Skeletal muscle tissue (tissue), 4 donors: ENCODE data around the gene H6PD. TPM values are rescaled to one million over a fixed set of nuclear protein-coding genes. Genes with fewer than 3 reads are reported as not detected.

Experiments
- H3K27ac ChIP-seq: one replicate; pipeline ENCODE4 v1.7.0; 2013; ENCODE audit warnings: mild to moderate bottlenecking, low read depth, low read length, inconsistent platforms
- H3K27me3 ChIP-seq, 3 donors: one replicate each; pipeline ENCODE4 v1.7.0; 2013; ENCODE audit warnings: low read length in 3 of 3; ENCODE audit not compliant: control insufficient read depth in 3 of 3, insufficient read depth in 3 of 3
- H3K36me3 ChIP-seq, 3 donors: one replicate each; pipeline ENCODE4 v1.7.0; 2013; ENCODE audit warnings: low read length in 3 of 3; ENCODE audit not compliant: control insufficient read depth in 3 of 3, insufficient read depth in 3 of 3
- H3K4me1 ChIP-seq, 3 donors: one replicate each; pipeline ENCODE4 v1.7.0; 2013; ENCODE audit warnings: low read length in 3 of 3, mild to moderate bottlenecking in 3 of 3; ENCODE audit not compliant: control insufficient read depth in 3 of 3, insufficient read depth in 3 of 3
- H3K4me3 ChIP-seq, 3 donors: one replicate each; pipeline ENCODE4 v1.7.0; 2013; ENCODE audit warnings: low read length in 3 of 3
- H3K9ac ChIP-seq, 3 donors: one replicate each; pipeline ENCODE4 v1.7.0; 2013; ENCODE audit warnings: low read length in 3 of 3, mild to moderate bottlenecking in 3 of 3, moderate library complexity in 2 of 3, low read depth in 1 of 3
- H3K9me3 ChIP-seq, 3 donors: one replicate each; pipeline ENCODE4 v1.7.0; 2013; ENCODE audit warnings: low read length in 3 of 3; ENCODE audit not compliant: control insufficient read depth in 3 of 3
- total RNA-seq: library from RNA; depleted of rRNA; stranded (reverse); fragments of >200 nt; gene quantifications from one replicate; pipeline ENCODE4 v1.2.3, GENCODE V29; 2014
- donor health status: Osteomylitis.

Gene H6PD
- total RNA-seq, 1 donor from 2014 or later: 24.5 TPM

DNA sequence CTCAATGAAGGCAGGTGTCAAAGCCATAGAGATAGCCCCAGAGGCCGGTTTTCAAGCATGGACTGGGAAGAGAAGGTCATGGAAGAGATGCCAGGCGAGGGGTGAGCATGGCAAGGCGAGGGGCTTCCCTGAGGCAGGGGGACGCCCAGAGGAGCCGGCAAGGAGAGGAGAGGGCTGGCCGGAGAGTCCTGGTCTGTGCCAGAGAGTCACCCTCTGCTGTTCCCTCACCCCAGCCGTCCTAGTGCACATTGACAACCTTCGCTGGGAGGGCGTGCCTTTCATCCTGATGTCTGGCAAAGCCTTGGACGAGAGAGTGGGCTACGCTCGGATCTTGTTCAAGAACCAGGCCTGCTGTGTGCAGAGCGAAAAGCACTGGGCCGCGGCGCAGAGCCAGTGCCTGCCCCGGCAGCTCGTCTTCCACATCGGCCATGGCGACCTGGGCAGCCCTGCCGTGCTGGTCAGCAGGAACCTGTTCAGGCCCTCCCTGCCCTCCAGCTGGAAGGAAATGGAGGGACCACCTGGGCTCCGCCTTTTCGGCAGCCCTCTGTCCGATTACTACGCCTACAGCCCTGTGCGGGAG lies 28.8 kb downstream of the H6PD start:
- Histone ChIP-seq H3K27me3 (no peaks in the 10 kb centered on the region), H3K36me3 (peaks cover 29 to 48% (median 40%) of the 10 kb centered on the region in 3 donors), H3K4me1 (peaks cover 24 to 74% (median 50%) of the 10 kb centered on the region in 3 donors), H3K9ac (peak overlapping the region in 1 of 3 donors; percentile 57), H3K4me3 (no peak overlapping the region), H3K27ac (peak overlapping the region; percentile 32), H3K9me3 (no peaks in the 10 kb centered on the region)

DNA sequence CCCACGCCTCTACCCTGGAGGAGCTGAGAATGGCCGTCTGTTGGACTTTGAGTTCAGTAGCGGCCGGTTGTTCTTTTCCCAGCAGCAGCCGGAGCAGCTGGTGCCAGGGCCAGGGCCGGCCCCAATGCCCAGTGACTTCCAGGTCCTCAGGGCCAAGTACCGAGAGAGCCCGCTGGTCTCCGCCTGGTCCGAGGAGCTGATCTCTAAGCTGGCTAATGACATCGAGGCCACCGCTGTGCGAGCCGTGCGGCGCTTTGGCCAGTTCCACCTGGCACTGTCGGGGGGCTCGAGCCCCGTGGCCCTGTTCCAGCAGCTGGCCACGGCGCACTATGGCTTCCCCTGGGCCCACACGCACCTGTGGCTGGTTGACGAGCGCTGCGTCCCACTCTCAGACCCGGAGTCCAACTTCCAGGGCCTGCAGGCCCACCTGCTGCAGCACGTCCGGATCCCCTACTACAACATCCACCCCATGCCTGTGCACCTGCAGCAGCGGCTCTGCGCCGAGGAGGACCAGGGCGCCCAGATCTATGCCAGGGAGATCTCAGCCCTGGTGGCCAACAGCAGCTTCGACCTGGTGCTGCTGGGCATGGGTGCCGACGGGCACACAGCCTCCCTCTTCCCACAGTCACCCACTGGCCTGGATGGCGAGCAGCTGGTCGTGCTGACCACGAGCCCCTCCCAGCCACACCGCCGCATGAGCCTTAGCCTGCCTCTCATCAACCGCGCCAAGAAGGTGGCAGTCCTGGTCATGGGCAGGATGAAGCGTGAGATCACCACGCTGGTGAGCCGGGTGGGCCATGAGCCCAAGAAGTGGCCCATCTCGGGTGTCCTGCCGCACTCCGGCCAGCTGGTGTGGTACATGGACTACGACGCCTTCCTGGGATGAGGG lies 29.7 kb downstream of the H6PD start:
- no peak overlapping the region for H3K4me3 ChIP-seq
- H3K27ac ChIP-seq: peak overlapping the region; percentile 32
- H3K36me3 ChIP-seq: peaks cover 25 to 52% (median 42%) of the 10 kb centered on the region in 3 donors
- H3K4me1 ChIP-seq: peaks cover 27 to 72% (median 53%) of the 10 kb centered on the region in 3 donors
- no peaks in the 10 kb centered on the region for H3K27me3 ChIP-seq
- no peaks in the 10 kb centered on the region for H3K9me3 ChIP-seq
- peak overlapping the region in 2 of 3 donors; percentile 3 to 57 for H3K9ac ChIP-seq

DNA sequence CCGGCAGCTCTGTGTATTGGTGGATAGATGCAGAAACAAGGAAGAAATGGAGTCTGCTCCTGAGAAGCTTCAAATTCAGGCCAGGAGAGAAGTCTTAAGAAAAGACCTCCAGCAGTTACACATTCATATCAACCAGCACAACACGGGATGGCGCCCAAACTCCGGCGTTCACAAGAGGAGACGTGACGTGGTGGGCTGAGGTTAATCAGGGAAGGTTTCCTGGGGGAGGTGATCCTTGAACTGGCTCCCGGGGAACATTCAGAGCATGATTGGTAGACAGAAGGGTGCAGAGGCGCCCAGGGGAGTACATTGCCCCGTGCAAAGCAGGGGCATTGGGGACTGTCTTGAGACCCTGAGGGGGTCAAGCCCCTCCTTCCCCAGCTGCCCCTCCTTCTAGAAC lies 30.5 kb downstream of the H6PD start:
- H3K27me3 ChIP-seq: no peaks in the 10 kb centered on the region
- H3K4me3 ChIP-seq: no peak overlapping the region
- H3K9ac ChIP-seq: peak overlapping the region in 1 of 3 donors; percentile 16
- H3K4me1 ChIP-seq: peaks cover 35 to 72% (median 53%) of the 10 kb centered on the region in 3 donors
- H3K9me3 ChIP-seq: no peaks in the 10 kb centered on the region
- peaks cover 25 to 56% (median 40%) of the 10 kb centered on the region in 3 donors for H3K36me3 ChIP-seq
- peak overlapping the region; percentile 3 for H3K27ac ChIP-seq

DNA sequence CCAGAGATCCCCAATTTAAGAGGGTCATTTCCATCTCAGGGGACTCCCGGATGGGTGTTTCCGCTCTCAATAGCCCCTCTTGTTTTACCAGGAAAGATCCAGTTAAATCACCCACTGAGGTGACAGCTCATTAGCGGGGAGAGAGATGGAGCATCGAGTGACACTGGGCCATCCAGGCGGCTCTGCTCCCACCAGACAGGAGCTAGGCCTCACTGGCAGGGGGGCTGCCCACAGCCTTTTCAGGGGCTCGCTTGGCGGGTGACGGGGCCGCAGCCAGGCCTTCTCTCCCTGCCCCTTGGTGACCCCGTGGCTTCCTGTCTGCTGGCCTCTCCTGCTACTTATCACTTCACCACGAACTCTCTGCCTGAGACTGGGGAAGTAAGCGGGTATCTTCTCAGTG lies 31.4 kb downstream of the H6PD start:
- peaks cover 25 to 56% (median 40%) of the 10 kb centered on the region in 3 donors for H3K36me3 ChIP-seq
- no peak overlapping the region for H3K4me3 ChIP-seq
- H3K9me3 ChIP-seq: no peaks in the 10 kb centered on the region
- H3K4me1 ChIP-seq: peaks cover 40 to 71% (median 51%) of the 10 kb centered on the region in 3 donors
- peak overlapping the region in 1 of 3 donors; percentile 25 for H3K9ac ChIP-seq
- H3K27me3 ChIP-seq: no peaks in the 10 kb centered on the region
- H3K27ac ChIP-seq: no peak overlapping the region

DNA sequence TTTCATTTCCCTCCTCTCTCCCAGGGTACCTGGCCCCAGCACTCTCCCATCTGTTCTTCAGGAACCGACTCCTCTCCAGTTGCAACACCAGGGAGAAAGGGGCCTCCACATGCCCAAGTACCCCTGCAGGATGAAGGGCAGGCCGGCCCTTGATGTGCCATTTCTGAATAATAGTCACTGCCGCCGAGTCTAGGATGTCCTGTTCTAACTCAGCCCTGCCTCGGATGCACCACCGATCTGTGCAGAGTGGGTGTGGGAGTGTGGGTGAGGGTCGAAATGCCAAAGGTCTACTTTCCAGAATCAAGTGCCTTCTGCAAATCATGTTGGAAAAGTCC lies 32.7 kb downstream of the H6PD start:
- no peak overlapping the region for H3K27ac ChIP-seq
- H3K4me3 ChIP-seq: no peak overlapping the region
- no peaks in the 10 kb centered on the region for H3K9me3 ChIP-seq
- no peak overlapping the region for H3K9ac ChIP-seq
- H3K27me3 ChIP-seq: no peaks in the 10 kb centered on the region
- H3K36me3 ChIP-seq: peaks cover 20 to 44% (median 36%) of the 10 kb centered on the region in 3 donors
- H3K4me1 ChIP-seq: peaks cover 37 to 61% (median 43%) of the 10 kb centered on the region in 3 donors

DNA sequence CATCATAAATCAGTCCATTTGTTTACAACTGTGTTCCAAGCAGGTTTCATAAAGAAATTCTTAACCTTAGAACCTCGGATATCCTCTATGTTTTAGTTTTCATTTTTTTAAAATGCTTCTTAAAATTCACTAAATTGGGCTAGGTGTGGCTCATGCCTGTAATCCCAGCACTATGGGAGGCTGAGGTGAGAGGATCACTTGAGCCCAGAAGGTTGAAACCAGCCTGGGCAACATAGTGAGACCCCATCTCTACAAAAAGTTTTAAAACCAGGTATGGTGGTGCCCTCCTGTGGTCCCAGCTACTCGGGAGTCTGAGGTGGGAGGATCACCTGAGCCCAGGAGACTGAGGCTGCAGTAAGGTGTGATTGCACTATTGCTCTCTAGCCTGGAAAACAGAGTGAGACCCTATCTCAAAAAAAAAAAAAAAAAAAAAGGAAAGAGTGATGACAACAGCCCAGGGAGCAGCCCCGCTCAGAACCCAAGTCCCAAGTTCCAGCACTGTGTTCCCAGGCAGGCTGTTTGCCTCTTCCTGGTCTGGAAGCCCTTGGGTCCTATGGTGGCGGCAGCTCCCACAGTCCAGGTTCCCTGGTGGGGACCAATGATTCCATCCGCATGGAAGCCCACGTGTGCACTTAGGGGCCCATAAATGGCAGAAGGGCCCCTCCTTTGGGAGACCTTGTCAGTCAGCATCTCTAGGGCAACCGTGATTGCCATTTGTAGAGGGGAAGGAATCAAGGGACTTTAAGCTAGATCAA lies 33.4 kb downstream of the H6PD start:
- H3K36me3 ChIP-seq: peaks cover 15 to 38% (median 29%) of the 10 kb centered on the region in 3 donors
- H3K27me3 ChIP-seq: no peaks in the 10 kb centered on the region

DNA sequence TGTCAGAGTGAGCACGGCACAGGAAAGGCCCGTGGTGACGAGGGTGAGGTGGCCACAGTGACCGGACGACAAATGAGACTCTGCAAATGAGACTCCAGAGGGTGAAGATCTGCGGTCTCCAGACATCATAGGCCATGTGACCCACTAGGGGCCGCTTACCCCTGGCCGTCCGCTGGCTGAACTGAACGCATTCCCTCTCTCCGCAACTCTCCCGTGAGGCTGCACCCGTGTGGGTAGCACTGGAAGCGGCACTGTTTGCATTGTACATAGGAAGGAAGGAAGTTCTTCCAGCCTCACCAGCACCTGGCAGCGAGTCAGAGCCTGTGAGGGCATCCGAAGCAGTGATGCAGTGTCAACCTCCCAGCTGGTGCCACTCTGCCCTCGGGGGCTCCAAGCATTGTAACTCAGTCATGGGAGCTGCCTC lies 34.5 kb downstream of the H6PD start:
- H3K9me3 ChIP-seq: no peaks in the 10 kb centered on the region
- H3K27ac ChIP-seq: no peak overlapping the region
- no peaks in the 10 kb centered on the region for H3K27me3 ChIP-seq
- peak overlapping the region in 1 of 3 donors; percentile 35 for H3K9ac ChIP-seq
- peaks cover 14 to 29% (median 20%) of the 10 kb centered on the region in 3 donors for H3K36me3 ChIP-seq
- H3K4me1 ChIP-seq: peaks cover 26 to 44% (median 27%) of the 10 kb centered on the region in 3 donors
- no peak overlapping the region for H3K4me3 ChIP-seq

More for the DNA sequence above, 33.4 kb downstream of the H6PD start:
- Histone ChIP-seq H3K9ac (no peak overlapping the region), H3K27ac (no peak overlapping the region), H3K4me1 (peaks cover 33 to 54% (median 37%) of the 10 kb centered on the region in 3 donors), H3K4me3 (no peak overlapping the region), H3K9me3 (no peaks in the 10 kb centered on the region)

DNA sequence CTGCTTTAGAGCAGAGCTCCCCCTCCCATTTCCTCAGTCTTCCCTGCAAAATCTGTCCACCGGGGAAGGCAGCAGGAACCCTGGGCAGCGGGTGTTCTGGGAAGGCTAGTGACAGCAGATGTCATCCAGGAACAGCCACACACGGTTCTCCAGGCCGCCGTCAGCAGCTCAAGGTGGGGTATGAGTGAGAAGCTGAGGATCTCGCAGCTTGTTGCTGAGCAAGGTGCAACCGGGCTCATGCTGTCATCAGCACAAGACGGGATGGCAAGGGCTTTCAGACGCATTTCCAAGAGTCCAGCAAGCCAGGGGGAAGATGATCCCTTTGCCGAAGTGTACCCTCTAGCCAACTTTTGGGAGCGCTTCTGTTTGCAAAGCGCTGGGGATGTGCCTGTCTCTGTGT lies 35.1 kb downstream of the H6PD start:
- H3K36me3 ChIP-seq: peaks cover 8 to 23% (median 14%) of the 10 kb centered on the region in 3 donors
- H3K4me1 ChIP-seq: peaks cover 20 to 38% (median 21%) of the 10 kb centered on the region in 3 donors
- no peak overlapping the region for H3K27ac ChIP-seq
- H3K4me3 ChIP-seq: no peak overlapping the region
- H3K27me3 ChIP-seq: no peaks in the 10 kb centered on the region
- no peaks in the 10 kb centered on the region for H3K9me3 ChIP-seq
- H3K9ac ChIP-seq: peak overlapping the region in 1 of 3 donors; percentile 35

DNA sequence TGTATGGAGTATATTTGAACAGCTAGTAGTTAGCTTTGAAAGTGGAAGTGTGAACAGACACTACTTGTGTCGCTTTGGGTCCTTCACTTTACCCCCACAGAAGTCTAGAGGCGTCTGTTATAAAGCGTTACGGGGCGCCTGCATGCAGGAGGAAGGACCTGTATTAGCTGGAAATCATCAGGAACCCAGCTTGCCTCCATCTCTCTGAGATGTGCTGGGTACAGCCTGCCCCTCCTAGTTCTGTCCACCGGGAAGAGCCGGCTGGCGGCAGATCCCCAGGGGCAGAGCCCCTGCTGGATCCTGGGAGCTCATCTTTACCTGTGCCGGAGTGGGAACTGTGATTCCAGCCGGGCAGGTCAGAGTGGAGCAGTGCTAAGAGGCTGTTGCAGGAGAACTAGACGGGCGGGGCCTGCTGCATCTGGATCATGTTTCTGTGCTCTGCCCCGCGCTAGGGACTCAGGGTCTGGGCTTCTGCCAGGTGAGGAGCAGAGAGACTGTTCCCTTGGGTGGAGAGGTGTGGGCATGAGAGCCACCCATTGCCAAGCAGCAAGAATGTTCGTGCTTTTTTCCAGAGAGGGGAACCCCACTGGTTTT lies 35.8 kb downstream of the H6PD start:
- H3K4me1 ChIP-seq: peaks cover 25 to 38% (median 27%) of the 10 kb centered on the region in 3 donors
- no peak overlapping the region for H3K27ac ChIP-seq
- peaks cover 3 to 16% (median 7%) of the 10 kb centered on the region in 3 donors for H3K36me3 ChIP-seq
- H3K27me3 ChIP-seq: no peaks in the 10 kb centered on the region
- no peak overlapping the region for H3K4me3 ChIP-seq
- no peaks in the 10 kb centered on the region for H3K9me3 ChIP-seq
- H3K9ac ChIP-seq: peak overlapping the region in 1 of 3 donors; percentile 33
